IMR-90 (cell line): ENCODE data around the gene TMEM59. TPM values are rescaled to one million over a fixed set of nuclear protein-coding genes. Genes with fewer than 3 reads are reported as not detected.

Experiments used
- ATAC-seq: fragments of 200-7000 bp; cut with Tn5 transposase; 2 replicates; pipeline ENCODE4 v1.9.1; 2020; ENCODE audit warnings: low read depth, mild to moderate bottlenecking, moderate library complexity
- BruUV-seq: library from RNA; stranded (reverse); fragments of 400-500 nt; replicated peaks from 2 replicates; lab custom pipeline; 2021; lab: Mats Ljungman, UMichigan
- CTCF ChIA-PET: fragments of 300-600 bp; formaldehyde crosslinking; extraction: SDS; loops from one replicate; lab custom pipeline; 2021; ENCODE audit warnings: antibody characterized with exemption; lab: Yijun Ruan, JAX
- POLR2A ChIA-PET: fragments of 300-600 bp; sonication (Branson Sonifier 250); formaldehyde crosslinking; loops from one replicate; lab custom pipeline; 2022; ENCODE audit warnings: antibody characterized with exemption; ENCODE audit not compliant: unreplicated experiment; lab: Charles Lee
- DNase-seq: peaks from one replicate; pipeline ENCODE4 v3.0.0; 2013
- H2AFZ ChIP-seq: replicated peaks from 2 replicates; pipeline ENCODE3; 2013; ENCODE audit warnings: low read length, mild to moderate bottlenecking; ENCODE audit not compliant: poor library complexity
- H2AK5ac ChIP-seq: 2 replicates; pipeline ENCODE4 v1.6.1; 2013; ENCODE audit warnings: low read depth, low read length, inconsistent platforms
- H2AK9ac ChIP-seq: replicated peaks from 2 replicates; pipeline ENCODE3; 2013; ENCODE audit warnings: mild to moderate bottlenecking, low read depth, low read length, moderate library complexity; ENCODE audit not compliant: poor library complexity
- H2BK120ac ChIP-seq: 2 replicates; pipeline ENCODE4 v1.6.1; 2013; ENCODE audit warnings: low read depth, low read length, inconsistent platforms
- H2BK15ac ChIP-seq: 3 replicates; pipeline ENCODE4 v1.6.1; 2013; ENCODE audit warnings: low read depth, low read length, inconsistent platforms
- H2BK20ac ChIP-seq: 2 replicates; pipeline ENCODE4 v1.6.1; 2013; ENCODE audit warnings: low read depth, mild to moderate bottlenecking, inconsistent platforms, low read length, moderate library complexity
- H2BK5ac ChIP-seq: 2 replicates; pipeline ENCODE4 v1.6.1; 2013; ENCODE audit warnings: mild to moderate bottlenecking, low read depth, low read length, inconsistent platforms; ENCODE audit not compliant: poor library complexity, severe bottlenecking
- H3K14ac ChIP-seq: replicated peaks from 2 replicates; pipeline ENCODE4 v1.6.1; 2013; ENCODE audit warnings: low read depth, low read length, inconsistent platforms
- H3K18ac ChIP-seq: 2 replicates; pipeline ENCODE4 v1.6.1; 2013; ENCODE audit warnings: low read depth, low read length, control low read depth
- H3K23ac ChIP-seq: 2 replicates; pipeline ENCODE4 v1.6.1; 2013; ENCODE audit warnings: low read depth, low read length, inconsistent platforms
- H3K27ac ChIP-seq: 2 replicates; pipeline ENCODE4 v1.5.1; 2013; ENCODE audit warnings: mild to moderate bottlenecking, control low read depth, low read length; ENCODE audit not compliant: insufficient read depth
- H3K27me3 ChIP-seq: 2 replicates; pipeline ENCODE4 v1.6.1; 2013; ENCODE audit warnings: low read length; ENCODE audit not compliant: control insufficient read depth, insufficient read depth
- H3K36me3 ChIP-seq: 2 replicates; pipeline ENCODE4 v1.6.1; 2013; ENCODE audit warnings: low read length, mixed read lengths; ENCODE audit not compliant: control insufficient read depth, insufficient read depth
- H3K4ac ChIP-seq: 2 replicates; pipeline ENCODE4 v1.6.1; 2013; ENCODE audit warnings: low read depth, low read length, inconsistent platforms
- H3K4me1 ChIP-seq: 2 replicates; pipeline ENCODE4 v1.6.1; 2013; ENCODE audit warnings: low read length, mixed read lengths; ENCODE audit not compliant: control insufficient read depth, insufficient read depth
- H3K4me2 ChIP-seq: 2 replicates; pipeline ENCODE4 v1.6.1; 2013; ENCODE audit warnings: low read depth, mild to moderate bottlenecking, control low read depth, low read length, moderate library complexity
- H3K4me3 ChIP-seq: 2 replicates; pipeline ENCODE4 v1.5.1; 2013; ENCODE audit warnings: low read depth, mild to moderate bottlenecking, control low read depth, low read length, moderate library complexity; ENCODE audit not compliant: insufficient read depth
- H3K56ac ChIP-seq: 2 replicates; pipeline ENCODE4 v1.6.1; 2013; ENCODE audit warnings: low read length, inconsistent platforms; ENCODE audit not compliant: insufficient read depth; ENCODE audit errors: extremely low read depth
- H3K79me1 ChIP-seq, 2 experiments: 2 replicates each; pipeline ENCODE4 v1.6.1; 2013; ENCODE audit warnings: low read length in 2 of 2, inconsistent platforms in 1 of 2, low read depth in 1 of 2
- H3K9ac ChIP-seq: 2 replicates; pipeline ENCODE4 v1.6.1; 2013; ENCODE audit warnings: low read depth, low read length, control low read depth
- H3K9me1 ChIP-seq: 2 replicates; pipeline ENCODE4 v1.6.1; 2013; ENCODE audit warnings: low read length, inconsistent platforms; ENCODE audit not compliant: insufficient read depth
- H3K9me3 ChIP-seq: 2 replicates; pipeline ENCODE4 v1.6.1; 2013; ENCODE audit warnings: low read length; ENCODE audit not compliant: control insufficient read depth, insufficient read depth
- H4K20me1 ChIP-seq: 2 replicates; pipeline ENCODE4 v1.6.1; 2013; ENCODE audit warnings: low read length, inconsistent platforms; ENCODE audit not compliant: insufficient read depth
- H4K5ac ChIP-seq: 2 replicates; pipeline ENCODE4 v1.6.1; 2013; ENCODE audit warnings: mild to moderate bottlenecking, low read depth, low read length, control low read depth
- H4K8ac ChIP-seq, 2 experiments: 2 replicates each; pipeline ENCODE4 v1.6.1; 2013; ENCODE audit warnings: low read depth in 2 of 2, low read length in 2 of 2, control low read depth in 1 of 2, inconsistent platforms in 1 of 2
- H4K91ac ChIP-seq: 2 replicates; pipeline ENCODE4 v1.6.1; 2013; ENCODE audit warnings: low read depth, low read length, inconsistent platforms; ENCODE audit not compliant: insufficient read depth
- BHLHE40 ChIP-seq: fragments of 150-350 bp; IDR thresholded peaks from 2 replicates; pipeline ENCODE4 v1.6.1; 2016; ENCODE audit warnings: mild to moderate bottlenecking, low read depth, low read length
- CEBPB ChIP-seq: IDR thresholded peaks from 2 replicates; pipeline ENCODE4 v1.6.1; 2012; ENCODE audit warnings: low read depth, low read length, improper control_type of control experiment
- CHD1 ChIP-seq: IDR thresholded peaks from 2 replicates; pipeline ENCODE4 v1.6.1; 2012; ENCODE audit warnings: low read depth, low read length, improper control_type of control experiment
- CTCF ChIP-seq: conservative IDR thresholded peaks from 2 replicates; pipeline ENCODE4 v1.5.1; 2012; ENCODE audit warnings: mild to moderate bottlenecking, low read depth, low read length, improper control_type of control experiment
- ELK1 ChIP-seq: fragments of 150-350 bp; IDR thresholded peaks from 2 replicates; pipeline ENCODE4 v1.6.1; 2016; ENCODE audit warnings: low read depth, mild to moderate bottlenecking, low read length, moderate library complexity, borderline replicate concordance
- FOS ChIP-seq: fragments of 150-350 bp; IDR thresholded peaks from 2 replicates; pipeline ENCODE4 v1.6.1; 2016; ENCODE audit warnings: low read depth, low read length
- MAFK ChIP-seq: IDR thresholded peaks from 2 replicates; pipeline ENCODE4 v1.6.1; 2012; ENCODE audit warnings: low read depth, low read length, improper control_type of control experiment
- MAZ ChIP-seq: IDR thresholded peaks from 2 replicates; pipeline ENCODE4 v1.6.1; 2012; ENCODE audit warnings: low read depth, mild to moderate bottlenecking, low read length, improper control_type of control experiment, moderate library complexity, borderline replicate concordance
- MXI1 ChIP-seq: IDR thresholded peaks from 2 replicates; pipeline ENCODE4 v1.6.1; 2012; ENCODE audit warnings: low read depth, mild to moderate bottlenecking, low read length, moderate library complexity, borderline replicate concordance
- NFE2L2 ChIP-seq: fragments of 150-350 bp; IDR thresholded peaks from 2 replicates; pipeline ENCODE4 v1.6.1; 2016; ENCODE audit warnings: low read depth, mild to moderate bottlenecking, low read length
- POLR2A ChIP-seq: IDR thresholded peaks from 2 replicates; pipeline ENCODE4 v1.6.1; 2012; ENCODE audit warnings: mild to moderate bottlenecking, low read depth, low read length
- RAD21 ChIP-seq: IDR thresholded peaks from 2 replicates; pipeline ENCODE4 v1.6.1; 2012; ENCODE audit warnings: low read length, improper control_type of control experiment
- RCOR1 ChIP-seq: IDR thresholded peaks from 2 replicates; pipeline ENCODE4 v1.6.1; 2012; ENCODE audit warnings: mild to moderate bottlenecking, low read length, improper control_type of control experiment; ENCODE audit not compliant: insufficient replicate concordance
- RFX5 ChIP-seq: IDR thresholded peaks from 2 replicates; pipeline ENCODE4 v1.8.0; 2012; ENCODE audit warnings: low read depth, mild to moderate bottlenecking, low read length, moderate library complexity
- SMC3 ChIP-seq: fragments of 150-350 bp; IDR thresholded peaks from 2 replicates; pipeline ENCODE4 v1.6.1; 2016; ENCODE audit warnings: low read depth, mild to moderate bottlenecking, antibody characterized with exemption, low read length, moderate library complexity
- USF2 ChIP-seq: fragments of 150-350 bp; IDR thresholded peaks from 2 replicates; pipeline ENCODE4 v1.6.1; 2017; ENCODE audit warnings: mild to moderate bottlenecking, antibody characterized with exemption, low read length, low read depth
- WGBS, 2 experiments: methylation state at CpG; one replicate each; pipeline versions ENCODE4 v1.1.5 to v1.1.7; 2013; ENCODE audit warnings: missing lambda C conversion rate in 2 of 2; ENCODE audit not compliant: insufficient read length in 1 of 2; ENCODE audit errors: extremely low coverage in 2 of 2; 5-methylcytosine and 5-hydroxymethylcytosine counted together
- dilution Hi-C: fragments of 300-500 bp; cut with HindIII; formaldehyde crosslinking; loops from one replicate; pipeline ENCODE4 v1.14.3; 2018; ENCODE audit warnings: low sequenced_read_pairs; ENCODE audit not compliant: unreplicated experiment
- in situ Hi-C: fragments of 300-500 bp; cut with MboI; formaldehyde crosslinking; loops from 3 replicates; pipeline ENCODE4 v1.14.3; 2019; ENCODE audit warnings: low sequenced_read_pairs, inconsistent platforms, mixed read lengths
- intact Hi-C: fragments of 100-400 bp; cut with micrococcal nuclease; formaldehyde crosslinking; loops from 2 replicates; pipeline ENCODE4 v1.10.0; 2022
- polyA plus RNA-seq, 3 experiments: library from polyadenylated mRNA; depleted of rRNA; stranded (reverse); fragments of >200 nt; gene quantifications; 2 replicates each; pipeline ENCODE4 v1.2.3, GENCODE V29; 2012; ENCODE audit warnings: low replicate concordance in 1 of 3
- total RNA-seq: library from RNA; depleted of rRNA; stranded (reverse); fragments of >200 nt; gene quantifications from 2 replicates; pipeline ENCODE4 v1.2.3, GENCODE V29; 2012

TMEM59 gene
- total and polyA plus RNA-seq, 2 of the 4 experiments (the other 2 are of a cell fraction), result 239 to 241 TPM

- dilution Hi-C loops (no loop called here), in situ Hi-C loops (no loop called here), intact Hi-C loops (no loop called here)
- Histone ChIP-seq H2AK9ac (no peak overlapping the region), H2BK20ac (no peak overlapping the region), H3K14ac (no peak overlapping the region), H2AK5ac (no peak overlapping the region), H2BK120ac (no peak overlapping the region), H3K4me2 (no peak overlapping the region), H4K91ac (no peak overlapping the region), H2BK15ac (no peak overlapping the region), H3K23ac (no peak overlapping the region), H3K79me1 (no peaks in the 10 kb centered on the region), H4K8ac (no peak overlapping the region), H4K5ac (no peak overlapping the region), H3K18ac (no peak overlapping the region), H2BK5ac (no peak overlapping the region), H3K4me3 (no peak overlapping the region), H4K20me1 (no peaks in the 10 kb centered on the region), H3K9me3 (peaks cover 2% of the 10 kb centered on the region; the same call in 1 of the 2 replicates), H3K9ac (no peak overlapping the region), H3K4me1 (no peaks in the 10 kb centered on the region), H3K4ac (no peak overlapping the region), H3K9me1 (peaks cover 3% of the 10 kb centered on the region; the same call in 1 of the 2 replicates), H3K56ac (no peak overlapping the region), H3K36me3 (no peaks in the 10 kb centered on the region), H3K27ac (no peak overlapping the region), H2AFZ (peak overlapping the region; percentile 23), H3K27me3 (peaks cover 69% of the 10 kb centered on the region)
- DNase-seq, result no peak
- BruUV-seq, result no TSS peak
- POLR2A ChIA-PET, result no interaction called here
- ATAC-seq, result no peak
- CTCF ChIA-PET, result no interaction called here
- TF ChIP-seq SMC3 (no peak), CEBPB (no peak), FOS (no peak), CTCF (no peak), NFE2L2 (no peak), BHLHE40 (no peak), ELK1 (no peak), USF2 (no peak), MXI1 (no peak), MAZ (no peak), CHD1 (no peak), RFX5 (no peak), RAD21 (no peak), MAFK (no peak), POLR2A (no peak), RCOR1 (no peak)
- 86% methylated on average over 10 of the region's 13 CpGs; no CpG with 5 or more reads in 1 of the 2 experiments for WGBS, 2 experiments
Observed at GRCh38 chr1:54008876-54009275, 44.1 kb downstream of the TMEM59 start.
